Camera-type eye (tissue), 1 donor: ENCODE data around the gene ATG16L2. TPM values are rescaled to one million over a fixed set of nuclear protein-coding genes. Genes with fewer than 3 reads are reported as not detected.

Source experiments
- total RNA-seq: library from RNA; depleted of rRNA; stranded (reverse); fragments of >200 nt; gene quantifications from one replicate; pipeline ENCODE4 v1.2.3, GENCODE V29; 2014

ATG16L2 gene, protein sequence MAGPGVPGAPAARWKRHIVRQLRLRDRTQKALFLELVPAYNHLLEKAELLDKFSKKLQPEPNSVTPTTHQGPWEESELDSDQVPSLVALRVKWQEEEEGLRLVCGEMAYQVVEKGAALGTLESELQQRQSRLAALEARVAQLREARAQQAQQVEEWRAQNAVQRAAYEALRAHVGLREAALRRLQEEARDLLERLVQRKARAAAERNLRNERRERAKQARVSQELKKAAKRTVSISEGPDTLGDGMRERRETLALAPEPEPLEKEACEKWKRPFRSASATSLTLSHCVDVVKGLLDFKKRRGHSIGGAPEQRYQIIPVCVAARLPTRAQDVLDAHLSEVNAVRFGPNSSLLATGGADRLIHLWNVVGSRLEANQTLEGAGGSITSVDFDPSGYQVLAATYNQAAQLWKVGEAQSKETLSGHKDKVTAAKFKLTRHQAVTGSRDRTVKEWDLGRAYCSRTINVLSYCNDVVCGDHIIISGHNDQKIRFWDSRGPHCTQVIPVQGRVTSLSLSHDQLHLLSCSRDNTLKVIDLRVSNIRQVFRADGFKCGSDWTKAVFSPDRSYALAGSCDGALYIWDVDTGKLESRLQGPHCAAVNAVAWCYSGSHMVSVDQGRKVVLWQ
- 33.3 TPM for total RNA-seq

DNA sequence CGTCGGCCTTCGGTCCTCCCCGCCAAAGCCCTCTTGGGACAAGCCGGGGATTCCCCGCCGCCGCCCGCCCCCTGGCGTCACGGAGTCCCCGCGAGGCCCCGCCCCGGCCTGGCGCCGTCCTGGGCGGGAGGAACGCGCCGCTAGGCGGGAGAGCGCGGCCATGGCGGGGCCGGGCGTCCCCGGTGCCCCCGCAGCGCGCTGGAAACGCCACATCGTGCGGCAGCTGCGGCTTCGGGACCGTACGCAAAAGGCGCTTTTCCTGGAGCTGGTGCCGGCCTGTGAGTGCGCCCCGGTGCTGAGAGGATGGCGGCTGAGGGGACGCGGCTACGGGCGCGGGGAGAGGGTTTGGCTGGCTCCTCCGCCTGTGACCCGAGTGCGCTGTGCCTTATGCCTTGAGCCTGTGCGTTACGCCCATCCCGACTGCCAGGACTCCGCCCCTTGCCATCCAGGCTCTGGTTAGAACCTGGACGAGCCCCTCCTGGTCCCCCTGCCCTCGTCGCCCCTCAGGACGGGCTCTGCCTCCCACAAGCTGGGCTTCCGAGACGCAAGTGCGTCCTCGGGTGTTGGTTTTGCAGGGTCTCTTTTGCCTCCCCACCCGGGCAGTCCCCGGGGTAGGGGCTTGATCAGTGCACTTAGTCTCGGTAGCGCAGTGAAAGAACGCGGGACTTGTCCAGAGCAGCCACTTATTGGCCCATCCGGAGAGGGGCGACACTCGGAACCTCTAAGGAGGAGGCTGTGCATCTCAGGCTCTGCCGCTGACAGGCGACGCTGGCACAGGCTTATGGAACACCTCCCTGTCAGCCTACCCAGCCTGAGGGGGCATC, at the start of gene ATG16L2:
TSS of gene ATG16L2 (plus strand) at position 126 of the 824 bp plus-strand sequence. CDS start at position 161, 35 bp downstream.

DNA sequence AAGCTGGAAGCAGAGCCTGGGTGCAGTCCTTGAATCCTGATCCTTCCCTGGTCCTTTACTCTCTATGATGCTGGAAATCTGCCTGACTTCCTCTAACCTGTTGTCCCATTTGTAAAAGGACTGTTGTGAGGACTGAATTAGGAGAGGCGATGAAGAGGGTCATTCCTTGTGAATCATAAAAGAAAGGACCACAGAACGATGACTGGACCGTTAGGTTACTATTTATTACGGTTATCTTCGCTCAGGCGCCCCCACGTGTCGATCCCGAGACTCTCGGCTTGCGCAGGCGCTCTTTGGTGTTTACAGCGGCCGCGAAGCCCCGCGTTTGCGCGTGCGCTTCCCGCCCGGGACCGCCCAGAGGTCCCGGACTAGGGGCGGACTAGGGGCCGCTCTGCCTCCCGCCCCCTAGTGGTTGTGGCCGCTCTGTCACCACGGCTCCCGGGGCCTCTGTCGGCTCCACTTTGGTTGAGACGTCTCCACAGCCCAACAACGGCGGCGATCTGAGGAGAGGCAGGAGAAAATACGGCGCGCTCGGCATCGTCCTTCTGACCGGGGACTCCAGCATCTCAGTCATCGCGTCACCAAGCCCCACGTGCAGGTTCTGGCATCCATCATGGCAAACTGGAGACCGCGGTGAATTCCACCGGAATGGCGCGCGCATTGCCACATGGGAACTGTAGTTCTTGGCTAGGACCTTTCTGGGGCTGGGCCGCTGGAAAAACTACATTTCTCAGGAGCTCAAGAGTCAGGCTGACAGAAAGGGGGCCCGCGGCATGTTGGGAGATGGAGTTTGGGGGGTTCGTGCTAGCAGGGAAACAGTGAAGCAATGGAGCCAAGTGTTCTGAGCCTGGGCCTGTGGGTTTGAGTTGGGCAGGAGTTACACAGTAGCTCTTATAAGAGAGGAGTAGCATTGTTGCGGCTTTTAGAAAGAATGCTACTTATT, 20.5 kb upstream of the ATG16L2 start, which contains the start of gene STARD10:
TSS of gene STARD10 (minus strand) at position 623 of the 943 bp plus-strand sequence. CDS start 12,866 bp downstream, outside the sequence.

Other genes starting within 250 kb of the ATG16L2 start
- 16.2 TPM for gene PDE2A, start 140.0 kb upstream of the ATG16L2 start, total RNA-seq
- 131 TPM for gene ARAP1, start 62.0 kb upstream of the ATG16L2 start, total RNA-seq
- 27.0 TPM for gene STARD10, start 20.4 kb upstream of the ATG16L2 start, total RNA-seq